Bronchial epithelial cell (primary cell): Measurements from ENCODE around the gene RANBP6. TPM values are rescaled to one million over a fixed set of nuclear protein-coding genes. Genes with fewer than 3 reads are reported as not detected.
"Not testable (repeated sequence)": the region's sequence is repeated elsewhere in the genome, so short reads cannot be mapped to it uniquely, and the experiment has no call there.

Experiments
- DNase-seq: peaks from one replicate; pipeline ENCODE4 v3.0.0-alpha.2; 2010; ENCODE audit warnings: low read depth
- FAIRE-seq: peaks from 2 replicates; lab custom pipeline; 2011; peaks lifted over from hg19 to GRCh38; lab: Jason Lieb, UNC
- H3K27me3 ChIP-seq: 2 replicates; pipeline ENCODE4 v1.5.1; 2011; ENCODE audit warnings: low read length; ENCODE audit not compliant: control insufficient read depth, insufficient read depth
- H3K36me3 ChIP-seq: 2 replicates; pipeline ENCODE4 v1.5.1; 2011; ENCODE audit warnings: low read length; ENCODE audit not compliant: control insufficient read depth, insufficient read depth
- H3K4me3 ChIP-seq: 2 replicates; pipeline ENCODE4 v1.5.1; 2011; ENCODE audit warnings: mild to moderate bottlenecking, low read depth, low read length, control low read depth
- total RNA-seq: library from RNA; depleted of rRNA; stranded (reverse); fragments of >200 nt; gene quantifications from 2 replicates; pipeline ENCODE4 v1.2.1, GENCODE V29; 2014
- TF ChIP-seq, protein P1 (sequence below): IDR thresholded peaks from 2 replicates; pipeline ENCODE4 v1.5.1; 2011; ENCODE audit warnings: mild to moderate bottlenecking, moderate library complexity, low read length, control low read depth, inconsistent platforms; ENCODE audit not compliant: insufficient read depth, severe bottlenecking

The RANBP6 gene
- total RNA-seq = 17.0 and 19.5 TPM in 2 replicates

DNA sequence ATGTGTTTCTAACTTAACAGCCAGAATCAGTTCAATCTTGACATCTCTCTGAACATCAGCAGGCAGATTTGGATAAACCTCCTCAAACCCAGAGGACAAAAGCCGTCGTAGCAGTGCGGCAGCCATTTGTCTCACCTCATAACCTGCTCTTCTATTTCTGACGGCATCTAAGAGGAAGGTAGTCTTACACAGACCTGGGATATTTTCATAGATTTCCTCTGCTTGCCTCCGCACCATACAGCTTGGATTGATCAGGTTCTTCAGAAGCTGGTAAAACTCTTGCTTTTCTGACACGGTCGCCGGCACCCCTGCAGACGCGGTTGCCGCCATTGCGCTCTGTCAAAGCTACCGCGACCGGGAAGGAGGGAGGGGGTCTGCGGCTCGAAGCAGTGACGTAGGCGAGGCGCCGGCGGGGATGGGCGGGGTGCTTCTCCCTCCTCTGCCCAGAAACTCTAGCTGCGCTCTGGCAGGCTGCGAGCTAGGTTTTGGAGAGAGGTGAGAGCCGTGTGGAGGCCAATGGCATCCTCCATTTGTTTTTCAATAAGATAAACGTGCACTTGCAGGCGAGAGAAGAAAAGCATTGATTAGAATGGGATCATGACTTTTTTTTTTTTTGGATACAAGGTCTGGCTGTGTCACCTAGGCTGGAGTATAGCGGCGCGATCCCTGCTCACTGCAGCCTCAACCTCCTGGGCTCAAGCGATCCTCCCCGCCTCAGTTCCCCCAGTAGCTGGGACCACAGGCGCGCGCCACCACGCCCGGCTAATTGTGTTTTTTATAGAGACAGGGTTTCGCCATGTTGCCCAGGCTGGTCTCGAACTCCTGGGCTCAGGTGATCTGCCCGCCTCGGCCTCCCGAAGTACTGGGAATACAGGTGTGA lies at the start of gene RANBP6:
RANBP6 (minus strand) TSS at position 347 of the 880 bp plus-strand sequence; CDS start at position 330, 17 bp downstream.
- DNase-seq (peak; percentile 76), FAIRE-seq (no peak)
- Histone ChIP-seq H3K36me3 (no peaks in the 10 kb centered on the region), H3K27me3 (no peaks in the 10 kb centered on the region), H3K4me3 (peak within 1 kb of the TSS; percentile 56)
- TF ChIP-seq, protein P1, sequence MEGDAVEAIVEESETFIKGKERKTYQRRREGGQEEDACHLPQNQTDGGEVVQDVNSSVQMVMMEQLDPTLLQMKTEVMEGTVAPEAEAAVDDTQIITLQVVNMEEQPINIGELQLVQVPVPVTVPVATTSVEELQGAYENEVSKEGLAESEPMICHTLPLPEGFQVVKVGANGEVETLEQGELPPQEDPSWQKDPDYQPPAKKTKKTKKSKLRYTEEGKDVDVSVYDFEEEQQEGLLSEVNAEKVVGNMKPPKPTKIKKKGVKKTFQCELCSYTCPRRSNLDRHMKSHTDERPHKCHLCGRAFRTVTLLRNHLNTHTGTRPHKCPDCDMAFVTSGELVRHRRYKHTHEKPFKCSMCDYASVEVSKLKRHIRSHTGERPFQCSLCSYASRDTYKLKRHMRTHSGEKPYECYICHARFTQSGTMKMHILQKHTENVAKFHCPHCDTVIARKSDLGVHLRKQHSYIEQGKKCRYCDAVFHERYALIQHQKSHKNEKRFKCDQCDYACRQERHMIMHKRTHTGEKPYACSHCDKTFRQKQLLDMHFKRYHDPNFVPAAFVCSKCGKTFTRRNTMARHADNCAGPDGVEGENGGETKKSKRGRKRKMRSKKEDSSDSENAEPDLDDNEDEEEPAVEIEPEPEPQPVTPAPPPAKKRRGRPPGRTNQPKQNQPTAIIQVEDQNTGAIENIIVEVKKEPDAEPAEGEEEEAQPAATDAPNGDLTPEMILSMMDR = no peak

DNA sequence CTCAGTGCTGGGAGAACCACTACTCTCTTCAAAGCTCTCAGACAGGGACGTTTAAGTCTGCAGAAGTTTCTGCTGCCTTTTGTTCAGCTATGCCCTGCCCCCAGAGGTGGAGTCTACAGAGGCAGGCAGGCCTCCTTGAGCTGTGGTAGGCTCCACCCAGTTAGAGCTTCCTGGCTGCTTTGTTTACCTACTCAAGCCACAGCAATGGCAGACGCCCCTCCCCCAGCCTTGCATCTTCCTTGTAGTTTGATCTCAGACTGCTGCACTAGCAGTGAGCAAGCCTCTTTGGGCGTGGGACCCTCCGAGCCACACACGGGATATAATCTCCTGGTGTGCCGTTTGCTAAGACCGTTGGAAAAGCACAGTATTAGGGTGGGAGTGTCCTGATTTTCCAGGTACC lies 47.7 kb upstream of the RANBP6 start:
- H3K4me3 ChIP-seq, H3K27me3 ChIP-seq, H3K36me3 ChIP-seq, DNase-seq, FAIRE-seq: not testable (repeated sequence)

DNA sequence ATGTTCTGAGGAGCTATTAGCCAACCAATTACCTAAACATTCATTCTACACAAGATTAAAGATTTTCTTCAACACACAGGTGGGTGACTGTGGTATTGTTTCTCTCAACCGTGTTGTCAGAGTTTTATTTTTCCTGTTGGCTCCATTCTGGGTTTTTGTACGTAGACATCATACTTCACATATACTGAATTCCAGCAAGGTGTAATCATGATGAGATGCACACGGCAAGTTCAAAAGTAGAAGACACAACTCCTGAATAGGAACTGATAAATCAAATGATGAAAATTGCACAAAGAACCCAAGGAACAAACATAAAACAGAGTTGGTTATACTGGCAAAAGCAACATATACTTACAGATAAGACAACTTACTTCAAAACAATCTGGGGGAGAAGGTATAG lies 40.2 kb upstream of the RANBP6 start:
- FAIRE-seq (no peak), DNase-seq (no peak)
- no peak overlapping the region for H3K4me3 ChIP-seq
- no peaks in the 10 kb centered on the region for H3K36me3 ChIP-seq
- H3K27me3 ChIP-seq = no peaks in the 10 kb centered on the region
- TF ChIP-seq, protein P1 = no peak

DNA sequence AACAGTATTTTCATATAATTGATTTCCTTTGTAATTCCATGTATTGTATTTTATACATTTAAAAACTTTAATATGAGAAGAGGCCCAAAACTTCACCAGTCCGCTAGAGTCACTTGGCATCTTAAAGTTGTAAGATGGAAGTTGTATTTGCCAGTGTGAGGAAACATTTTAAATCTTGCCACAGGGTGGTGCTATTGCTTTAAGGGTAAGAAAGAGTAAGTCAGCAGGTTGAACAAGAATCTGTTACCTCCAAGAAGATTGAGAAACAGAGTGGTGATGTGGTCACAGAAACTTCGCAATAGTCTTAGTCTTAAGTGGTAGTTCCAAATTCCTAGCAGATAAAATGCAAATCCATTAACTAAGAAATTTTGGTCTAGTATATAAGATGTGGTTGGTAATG lies 39.8 kb upstream of the RANBP6 start:
- FAIRE-seq (no peak), DNase-seq (peak; percentile 97)
- Histone ChIP-seq H3K36me3 (no peaks in the 10 kb centered on the region), H3K27me3 (no peaks in the 10 kb centered on the region), H3K4me3 (no peak overlapping the region)
- TF ChIP-seq, protein P1 = peak; percentile 43

DNA sequence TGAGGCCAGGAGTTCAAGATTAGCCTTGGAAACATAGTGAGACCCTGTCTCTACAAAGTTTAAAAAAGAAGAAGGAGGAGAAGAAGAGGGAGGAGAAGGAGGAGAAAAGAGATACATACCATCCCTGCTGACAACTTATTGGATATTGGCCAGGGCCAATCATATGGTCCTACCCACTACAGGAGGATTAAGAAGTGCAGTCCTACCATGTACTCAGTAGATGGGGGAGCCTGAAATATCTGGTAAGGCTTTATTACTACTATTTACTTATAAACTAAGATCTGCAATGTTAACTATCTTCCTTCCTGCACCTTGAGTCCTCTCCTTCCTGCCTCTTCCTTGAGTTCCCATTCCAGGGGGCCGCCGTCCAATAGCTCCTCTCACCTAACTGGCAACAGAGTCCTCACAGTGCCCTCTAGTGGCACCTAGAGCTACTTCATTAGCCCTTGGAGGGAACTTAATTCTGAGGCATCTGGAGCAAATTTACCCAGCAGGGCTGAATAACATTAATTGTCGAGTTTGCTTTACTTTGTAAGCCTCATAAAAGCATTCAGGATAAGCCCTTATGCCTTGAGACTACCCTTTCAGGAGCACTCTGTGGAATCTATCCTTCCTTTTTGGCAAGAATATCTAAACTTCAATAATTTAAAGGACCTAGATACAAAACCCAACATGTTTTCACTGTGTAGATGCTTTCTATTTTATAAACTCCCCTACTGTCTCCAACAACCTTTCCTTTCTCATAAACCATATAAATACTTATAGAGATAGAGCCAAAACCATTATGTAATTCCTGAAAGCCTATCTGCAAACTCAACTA lies 39.1 kb upstream of the RANBP6 start:
- TF ChIP-seq, protein P1 = peak; percentile 75
- no peak for FAIRE-seq
- peak; percentile 65 for DNase-seq
- Histone ChIP-seq H3K27me3 (no peaks in the 10 kb centered on the region), H3K4me3 (no peak overlapping the region), H3K36me3 (no peaks in the 10 kb centered on the region)

DNA sequence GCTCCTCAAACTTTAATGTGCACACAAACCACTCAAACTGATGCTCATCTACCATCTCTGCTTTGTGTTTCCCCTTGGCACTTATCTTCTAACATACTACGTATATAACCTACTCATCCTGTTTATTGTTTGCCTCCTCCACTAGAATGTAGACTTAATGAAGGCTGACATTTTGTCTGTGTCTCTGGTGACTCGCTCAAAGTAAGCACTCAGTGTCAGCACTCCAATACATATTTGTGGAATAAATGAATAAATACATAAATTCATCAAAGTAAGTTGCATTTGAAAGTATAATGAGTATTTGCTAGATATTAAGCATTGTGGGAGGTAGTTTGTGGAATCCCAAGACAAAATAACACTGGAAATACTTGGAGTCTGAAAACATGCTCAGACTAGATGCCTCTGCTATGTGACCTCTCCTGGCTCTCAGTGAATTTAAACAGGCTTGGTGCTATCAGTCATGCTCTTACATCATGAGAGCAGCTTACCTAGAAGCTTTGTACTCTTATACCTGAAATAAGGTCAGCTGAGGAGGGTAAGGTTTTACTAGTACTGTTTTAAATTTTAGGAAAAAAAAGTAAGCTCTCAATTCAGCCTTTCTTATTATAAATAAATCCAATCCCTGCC lies 37.0 kb upstream of the RANBP6 start:
- Histone ChIP-seq H3K4me3 (no peak overlapping the region), H3K36me3 (no peaks in the 10 kb centered on the region), H3K27me3 (no peaks in the 10 kb centered on the region)
- FAIRE-seq = no peak
- DNase-seq = peak; percentile 84
- TF ChIP-seq, protein P1 = no peak
